GM18868 (cell line): ENCODE data around the gene WSB1.
"Not testable (repeated sequence)": the region's sequence is repeated elsewhere in the genome, so short reads cannot be mapped to it uniquely, and the experiment has no call there.

Experiments
- ATAC-seq: cut with Tn5 transposase; IDR thresholded peaks from one replicate; pipeline ENCODE4 v1.9.1; 2021; ENCODE audit warnings: mild to moderate bottlenecking, moderate library complexity; ENCODE audit not compliant: unreplicated experiment

WSB1 gene

GRCh38 chr17:27313301-27313700 lies 19.4 kb downstream of the WSB1 start:
- ATAC-seq, result no peak

- no peak for ATAC-seq
These were observed 21.4 kb downstream of the WSB1 start for GRCh38 chr17:27315322-27315721.

DNA sequence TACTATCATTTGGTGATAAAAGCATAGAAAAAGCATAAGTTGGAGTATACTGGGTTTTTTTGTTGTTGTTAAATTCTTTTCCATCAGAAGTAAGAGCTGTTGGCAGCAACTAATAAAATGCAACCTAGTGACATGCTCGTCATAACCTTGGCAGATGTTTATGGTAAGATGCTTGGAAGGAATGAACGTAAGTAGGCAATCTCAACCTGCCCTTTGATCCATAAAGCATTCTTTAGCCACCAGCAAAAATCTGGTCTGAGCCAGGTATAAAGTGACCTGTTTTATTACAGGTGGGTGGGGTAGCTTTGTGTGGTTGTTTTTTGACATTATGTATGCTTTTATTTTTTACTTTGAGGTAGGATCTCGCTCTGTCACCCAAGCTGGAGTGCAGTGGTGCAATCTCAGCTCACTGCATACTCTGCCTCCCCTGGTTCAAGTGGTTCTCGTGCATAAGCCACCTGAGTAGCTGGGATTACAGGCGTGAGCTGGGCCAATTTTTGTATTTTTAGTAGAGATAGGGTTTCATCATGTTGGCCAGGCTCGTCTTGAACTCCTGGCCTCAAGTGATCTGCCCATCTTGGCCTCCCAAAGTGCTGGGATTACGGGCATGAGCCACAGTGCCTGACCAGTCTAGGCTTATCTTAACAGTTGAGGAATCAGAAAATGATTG lies 22.0 kb downstream of the WSB1 start:
- no peak for ATAC-seq

DNA sequence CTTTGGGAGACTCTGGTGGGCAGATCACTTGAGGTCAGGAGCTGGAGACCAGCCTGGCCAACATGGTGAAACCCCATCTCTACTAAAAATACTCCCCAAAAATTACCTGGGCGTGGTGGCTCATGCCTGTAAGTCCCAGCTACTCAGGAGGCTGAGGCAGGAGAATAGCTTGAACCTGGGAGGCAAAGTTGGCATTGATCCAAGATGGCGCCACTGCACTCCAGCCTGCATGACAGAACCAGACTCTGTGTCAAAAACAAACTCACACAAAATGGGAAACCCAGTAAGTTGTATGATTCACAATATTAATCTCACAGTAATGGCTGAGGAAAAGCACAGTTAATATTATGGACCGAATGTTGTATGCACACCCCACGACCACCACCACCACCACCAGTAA lies 24.3 kb downstream of the WSB1 start:
- no peak for ATAC-seq

DNA sequence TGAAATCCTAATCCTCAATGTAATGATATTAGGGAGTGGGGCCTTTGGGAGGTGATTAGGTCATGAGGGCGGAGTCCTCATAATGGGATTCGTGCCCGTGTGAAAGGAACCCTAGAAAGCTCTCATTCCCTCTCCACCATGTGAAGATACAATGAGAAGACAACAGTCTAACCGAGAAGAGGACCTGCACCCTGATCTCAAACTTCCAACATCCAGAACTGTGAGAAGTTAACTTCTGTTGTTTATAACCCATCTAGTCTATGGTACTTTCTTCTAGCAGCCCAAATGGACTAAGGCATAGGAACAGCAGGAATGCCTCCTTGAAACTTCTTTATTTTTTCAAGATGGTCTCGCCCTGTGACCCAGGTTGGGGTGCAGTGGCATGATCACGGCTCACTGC lies 24.7 kb downstream of the WSB1 start:
- no peak for ATAC-seq

DNA sequence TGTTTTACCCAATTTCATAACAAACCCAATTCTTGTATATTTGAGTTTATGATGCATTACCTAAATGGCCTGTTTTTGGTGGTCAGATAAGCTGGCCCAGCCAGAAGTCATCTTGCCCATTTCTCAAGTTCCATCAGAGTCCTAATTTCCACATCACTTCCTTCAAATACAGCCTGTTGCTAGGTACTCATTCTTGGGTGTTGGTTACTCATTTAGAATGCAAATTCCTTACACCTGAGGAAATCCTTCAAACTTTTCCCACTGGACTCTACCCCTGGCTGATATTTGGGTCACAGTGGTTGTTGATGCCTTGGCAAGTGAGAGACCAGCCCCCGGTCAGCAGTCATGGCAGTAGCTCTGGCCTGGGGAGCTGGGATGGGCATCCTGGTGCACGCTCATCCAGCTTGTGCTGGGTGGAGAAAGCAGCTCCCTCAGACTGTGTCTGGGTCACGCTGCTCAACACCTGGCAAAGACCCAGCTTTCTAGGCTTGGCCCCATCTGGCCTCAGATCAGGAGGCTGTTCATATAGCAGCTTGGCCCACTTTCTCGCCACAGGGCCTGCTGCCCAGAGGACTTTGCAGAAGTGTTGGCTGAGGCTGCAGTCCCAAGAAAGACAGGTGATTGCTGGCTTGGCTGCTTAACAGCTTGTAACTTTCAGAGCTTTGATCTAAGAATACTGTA lies 25.8 kb downstream of the WSB1 start:
- no peak for ATAC-seq

DNA sequence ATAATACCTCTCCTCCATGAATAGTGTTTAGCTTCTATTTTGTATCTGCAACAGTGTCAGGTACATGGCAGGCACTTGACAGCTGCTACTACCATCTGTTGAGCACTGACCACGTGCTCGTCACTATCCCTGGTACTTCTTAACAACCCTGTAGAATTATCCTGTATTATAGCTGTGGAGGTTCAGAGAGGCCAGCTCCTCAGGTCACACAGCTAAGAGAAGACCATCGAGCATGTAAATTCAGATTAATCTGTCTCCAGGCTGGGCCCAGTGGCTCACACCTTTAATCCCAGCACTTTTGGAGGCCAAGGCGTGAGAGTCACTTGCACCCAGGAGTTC lies 26.3 kb downstream of the WSB1 start:
- ATAC-seq, result no peak

GRCh38 chr17:27321372-27321771 lies 27.5 kb downstream of the WSB1 start:
- no peak for ATAC-seq

DNA sequence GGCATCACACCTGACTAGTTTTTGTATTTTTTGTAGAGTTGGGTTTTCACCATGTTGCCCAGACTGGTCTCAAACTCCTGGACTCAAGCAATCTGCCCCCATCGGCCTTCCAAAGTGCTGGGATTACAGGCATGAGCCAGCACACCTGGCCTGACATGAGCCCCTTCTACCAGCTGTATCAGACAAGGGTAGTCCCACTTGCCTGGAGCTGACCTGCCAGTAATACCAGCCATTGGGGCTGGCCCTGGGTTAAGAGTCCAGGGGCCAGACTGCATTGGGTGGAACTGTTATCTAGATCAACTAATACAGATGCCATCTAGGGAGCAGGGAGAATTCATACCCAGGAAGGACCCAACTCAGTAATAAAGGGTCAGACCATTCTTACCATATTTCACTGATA lies 28.1 kb downstream of the WSB1 start:
- no peak for ATAC-seq

- ATAC-seq, result no peak
These were observed 29.0 kb downstream of the WSB1 start for GRCh38 chr17:27322690-27323508.

GRCh38 chr17:27323538-27324215 lies 29.8 kb downstream of the WSB1 start:
- no peak for ATAC-seq

DNA sequence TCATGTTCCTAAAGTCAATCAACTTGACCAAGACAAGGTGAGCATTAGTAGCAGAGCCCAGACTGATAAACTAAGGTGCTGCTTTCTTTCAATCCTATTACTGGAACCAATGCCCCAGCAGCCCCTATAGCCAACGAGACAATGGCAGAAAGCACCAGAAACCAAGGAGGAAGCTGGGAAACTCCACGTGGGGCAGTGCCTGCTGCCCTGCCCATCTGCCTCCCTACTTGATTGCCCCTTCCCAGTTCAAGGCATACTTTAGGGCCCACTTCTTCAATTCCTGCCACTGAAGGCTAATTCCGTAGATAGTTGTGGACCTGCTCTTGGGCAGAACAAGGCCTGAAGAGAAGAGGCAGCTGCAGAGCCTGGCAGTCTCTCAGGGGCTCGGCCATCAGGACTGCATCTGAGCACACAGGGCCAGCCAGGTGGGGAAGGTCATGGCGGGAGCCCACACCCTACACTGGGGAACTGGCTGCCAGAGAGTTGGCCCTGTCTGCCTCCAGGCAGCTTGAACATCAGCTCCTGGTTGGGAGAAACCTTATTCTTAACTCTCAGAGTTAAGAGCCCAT lies 30.9 kb downstream of the WSB1 start:
- no peak for ATAC-seq

DNA sequence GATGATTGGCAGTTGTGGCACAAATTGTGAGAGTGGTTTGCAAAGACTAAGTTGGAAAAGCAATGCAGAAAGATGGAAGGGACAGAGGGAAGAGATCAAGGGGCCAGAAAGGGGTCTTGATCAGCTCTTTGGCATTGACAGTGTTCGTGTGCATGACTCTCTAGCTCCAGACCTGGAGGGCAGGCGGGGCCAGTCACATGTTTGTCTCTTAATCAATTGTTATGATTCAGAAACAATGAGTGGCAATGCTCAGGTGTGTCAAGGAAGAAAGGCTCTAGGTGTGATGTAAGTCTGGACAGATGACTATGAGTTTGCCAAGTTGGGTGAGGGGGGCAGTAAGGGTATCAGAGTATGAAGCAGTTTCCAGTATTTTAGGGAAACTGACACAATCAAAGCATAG lies 32.1 kb downstream of the WSB1 start:
- no peak for ATAC-seq

DNA sequence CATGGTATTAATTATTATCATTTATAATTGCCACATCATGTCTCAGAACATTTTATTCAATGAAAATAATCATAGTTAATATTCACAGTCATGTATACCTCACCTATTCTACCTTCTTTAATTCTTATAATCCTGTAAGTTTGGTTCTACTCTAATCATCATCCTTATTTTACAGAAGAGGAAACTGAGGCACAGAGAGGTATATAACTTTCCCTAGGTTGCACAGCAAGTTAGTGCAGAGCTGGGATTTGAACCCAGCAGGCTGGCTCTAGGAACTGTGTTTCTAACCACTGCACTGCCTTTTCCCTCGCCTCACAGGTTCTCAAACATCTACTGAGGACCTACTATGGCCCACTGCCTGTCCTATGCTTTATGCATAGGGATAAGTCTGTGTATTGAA lies 32.7 kb downstream of the WSB1 start:
- no peak for ATAC-seq

DNA sequence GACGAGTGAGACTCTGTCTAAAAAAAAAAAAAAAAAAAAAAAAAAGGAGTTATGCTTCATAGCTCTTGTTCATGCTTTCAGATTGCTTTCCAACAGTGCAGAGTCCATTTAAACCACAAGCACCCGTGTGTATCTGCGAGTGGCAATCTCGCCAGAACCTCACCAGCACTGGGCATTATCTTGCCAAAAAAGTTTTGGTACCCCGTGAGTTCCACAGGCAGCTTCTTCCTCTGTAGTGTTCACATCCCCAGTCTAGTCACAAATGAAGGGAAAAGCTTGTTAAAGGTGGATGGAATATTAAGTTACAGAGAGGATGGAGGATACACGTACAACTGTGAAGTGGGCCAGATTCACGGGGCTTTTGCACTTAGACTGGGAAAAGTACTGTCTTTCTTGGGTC lies 33.5 kb downstream of the WSB1 start:
- ATAC-seq, result no peak

- no peak for ATAC-seq
These were observed 34.0 kb downstream of the WSB1 start for GRCh38 chr17:27327871-27328270.

DNA sequence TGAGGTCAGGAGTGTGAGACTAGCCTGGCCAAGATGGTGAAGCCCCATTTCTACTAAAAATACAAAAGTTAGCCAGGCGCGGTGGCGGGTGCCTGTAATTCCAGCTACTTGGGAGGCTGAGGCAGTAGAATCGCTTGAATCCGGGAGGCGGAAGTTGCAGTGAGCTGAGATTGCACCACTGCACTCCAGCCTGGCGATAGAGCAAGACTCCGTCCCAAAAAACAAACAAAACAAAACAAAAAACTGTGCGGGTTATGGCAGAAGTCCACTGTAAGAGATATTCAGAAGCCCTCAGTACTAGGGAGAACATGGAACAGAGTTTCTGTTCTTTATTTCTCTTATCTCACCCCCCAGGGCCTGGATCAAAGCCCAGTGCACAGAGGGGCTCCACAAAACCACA lies 34.8 kb downstream of the WSB1 start:
- ATAC-seq, result not testable (repeated sequence)

DNA sequence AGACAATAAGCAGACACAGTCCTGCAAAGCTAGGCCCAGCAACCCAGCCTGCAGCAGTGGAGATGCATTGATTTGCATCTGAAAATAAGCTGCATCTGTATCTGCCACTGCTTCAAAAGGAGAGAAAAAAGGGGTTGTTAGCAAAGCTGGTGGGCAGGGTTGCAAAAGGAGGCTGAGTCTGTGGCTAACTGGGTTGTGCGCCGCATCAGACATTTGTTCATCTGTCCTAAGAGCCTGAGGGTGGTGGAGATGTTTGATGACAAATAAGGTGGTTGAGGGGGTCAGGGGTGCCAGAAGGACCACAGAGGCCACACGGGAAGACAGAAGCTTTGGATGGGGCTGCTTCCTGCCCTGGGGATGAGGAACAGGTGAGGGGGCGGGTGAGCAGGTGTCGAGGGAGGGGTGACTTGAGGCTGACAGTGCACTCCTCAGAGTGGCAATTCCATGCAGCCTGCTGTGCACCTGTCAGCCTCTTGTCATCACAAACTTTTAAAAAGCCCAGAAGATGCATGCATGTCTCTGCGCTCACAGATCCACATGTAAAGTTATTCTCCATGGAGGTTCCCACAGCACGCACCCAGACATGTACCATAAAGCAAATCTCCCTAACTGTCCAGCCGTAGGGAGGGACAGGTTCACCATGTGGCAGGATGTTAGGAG lies 35.4 kb downstream of the WSB1 start:
- ATAC-seq, result no peak

DNA sequence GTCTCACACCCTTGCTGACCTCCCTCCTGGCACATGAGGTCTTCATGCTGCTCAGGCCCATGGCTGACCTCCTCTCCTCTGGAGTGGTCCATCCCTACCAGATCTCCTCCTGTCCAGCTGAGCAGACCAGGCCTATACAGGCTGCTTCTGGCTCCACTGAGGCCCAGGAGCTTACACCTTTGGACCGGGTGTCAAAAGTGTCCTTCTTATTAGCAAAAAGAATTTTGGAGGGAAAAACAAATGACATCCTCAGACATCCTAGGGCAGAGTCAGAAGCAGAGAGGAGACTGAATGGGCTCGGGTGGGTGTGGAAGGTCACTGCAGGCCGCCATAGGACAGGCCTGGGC lies 38.1 kb downstream of the WSB1 start:
- no peak for ATAC-seq

DNA sequence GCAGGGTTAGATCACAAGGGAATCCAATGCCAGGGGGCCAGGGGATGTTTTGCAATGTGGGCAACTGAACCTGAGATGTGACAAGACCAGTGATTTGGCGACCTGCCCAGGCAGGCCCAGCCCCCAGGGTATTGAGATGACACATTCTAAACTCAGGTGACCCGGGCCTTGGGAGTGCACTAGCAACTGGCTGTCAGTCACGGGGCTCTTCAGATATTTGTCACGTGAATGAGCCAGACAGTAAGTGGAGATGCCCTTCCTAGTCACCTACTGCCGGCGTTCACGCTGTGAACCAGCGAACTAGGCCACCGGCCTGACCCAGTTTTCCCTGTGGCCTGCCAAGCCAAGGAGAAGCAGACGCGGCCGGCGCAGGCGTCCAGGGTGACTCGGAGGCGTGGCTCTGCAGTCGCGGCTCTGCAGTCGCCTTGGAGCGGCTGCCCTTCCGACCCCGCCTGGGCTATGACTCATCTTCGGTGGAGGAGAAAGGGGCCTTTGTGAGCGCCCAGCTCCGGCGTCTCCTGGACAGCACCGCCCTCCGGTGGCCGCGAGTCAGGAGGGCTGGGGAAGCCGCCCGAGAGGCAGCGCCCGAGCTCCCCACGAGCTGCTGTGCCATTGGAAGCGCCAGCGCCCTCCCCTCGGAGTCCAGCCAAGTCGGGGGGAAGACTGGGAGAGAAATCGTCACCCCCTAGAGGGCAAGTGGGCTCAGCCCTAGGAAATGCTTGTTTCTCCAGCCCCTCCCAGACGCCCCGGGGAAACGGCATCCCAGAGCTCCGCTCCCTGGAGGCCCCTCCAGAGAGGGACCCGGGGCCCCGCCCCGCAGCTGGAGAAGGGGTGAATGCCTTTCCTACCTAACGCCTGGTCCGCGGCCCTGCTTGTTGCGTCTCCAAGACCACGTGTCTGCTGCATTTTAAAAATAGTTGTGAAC lies 38.8 kb downstream of the WSB1 start:
- ATAC-seq, result peak; percentile 85
